Retina (tissue), 1 donor: Measurements from ENCODE around the gene MACROD1.

Source experiments
- DNase-seq: peaks from one replicate; pipeline ENCODE4 v3.0.0-alpha.2; 2016

Gene MACROD1

DNA sequence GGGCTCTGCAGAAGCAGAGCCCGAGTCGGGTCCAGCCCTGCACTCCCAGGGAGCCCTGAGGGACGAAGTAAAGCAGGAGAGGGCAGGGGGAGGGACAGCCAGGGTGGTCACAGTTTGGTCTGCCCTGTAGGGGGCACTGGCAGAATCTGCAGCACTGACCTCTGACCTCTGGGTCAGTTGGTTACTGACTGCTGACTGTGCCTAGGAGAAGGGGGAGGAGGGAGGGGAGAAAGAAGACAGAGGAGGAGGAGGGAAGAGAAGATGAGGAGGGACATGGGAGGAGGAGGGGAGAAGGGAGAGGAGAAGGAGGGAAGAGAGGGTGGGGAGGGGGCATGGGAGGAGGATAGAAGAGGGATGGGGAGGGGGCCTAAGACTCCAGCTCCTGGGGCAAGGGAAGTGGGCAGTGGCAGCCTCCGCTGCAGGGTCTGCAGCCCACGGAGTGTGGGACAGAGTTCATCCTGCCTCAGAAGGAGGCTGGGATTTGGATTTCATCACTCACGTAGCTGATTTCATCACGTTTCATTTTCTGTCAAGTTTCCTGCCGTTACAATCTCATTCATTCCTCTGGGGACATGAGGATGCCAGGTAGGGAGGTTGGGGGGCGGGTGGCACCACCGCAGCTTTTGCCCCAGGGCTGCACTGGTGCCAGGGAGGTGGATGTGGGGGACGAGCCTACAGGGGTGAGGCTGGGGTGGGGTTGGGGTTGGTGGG, 75.0 kb downstream of the MACROD1 start:
- no peak for DNase-seq

DNA sequence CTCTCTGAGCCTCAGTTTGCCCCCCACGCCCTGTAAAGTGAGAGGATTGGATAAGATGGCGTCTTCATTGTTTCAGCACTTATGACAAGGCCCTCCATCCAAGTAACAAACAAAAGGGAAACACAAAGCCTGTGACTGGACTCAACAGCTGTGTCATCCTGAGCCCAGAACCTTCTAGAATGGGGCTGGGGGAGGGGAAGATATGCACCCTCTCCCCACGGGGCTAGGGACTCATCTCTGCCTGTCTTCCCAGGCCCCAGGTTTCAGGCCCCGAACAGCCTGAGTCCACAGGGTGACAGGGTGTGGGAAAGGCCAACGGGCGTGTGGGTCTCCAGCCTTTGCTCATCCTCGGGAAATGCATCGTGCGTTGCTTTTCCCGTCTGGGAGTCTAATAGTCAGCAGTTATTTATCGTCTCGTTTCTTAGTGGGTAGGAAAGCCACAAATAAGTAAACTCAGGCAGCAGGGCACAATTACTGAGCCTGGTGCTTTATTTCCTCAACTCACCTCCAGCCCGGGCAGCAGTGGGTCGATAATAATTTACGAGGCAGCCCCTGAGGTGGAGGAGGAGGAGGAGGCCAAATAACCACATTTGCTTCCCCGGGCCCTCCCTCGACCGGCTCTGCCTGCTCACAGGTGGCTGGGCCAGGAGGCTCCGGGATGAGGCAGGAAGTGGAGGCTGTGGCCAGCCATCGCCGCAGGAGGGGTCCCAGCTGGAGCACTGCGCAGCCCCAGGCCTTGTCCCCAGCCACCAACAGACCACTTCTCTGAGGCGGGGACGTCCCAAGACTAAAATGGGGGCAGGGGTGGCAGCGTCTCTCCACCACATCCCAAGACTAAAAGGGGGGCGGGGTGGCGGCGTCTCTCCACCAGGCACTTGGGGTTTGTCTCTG, 75.8 kb downstream of the MACROD1 start:
- no peak for DNase-seq

DNA sequence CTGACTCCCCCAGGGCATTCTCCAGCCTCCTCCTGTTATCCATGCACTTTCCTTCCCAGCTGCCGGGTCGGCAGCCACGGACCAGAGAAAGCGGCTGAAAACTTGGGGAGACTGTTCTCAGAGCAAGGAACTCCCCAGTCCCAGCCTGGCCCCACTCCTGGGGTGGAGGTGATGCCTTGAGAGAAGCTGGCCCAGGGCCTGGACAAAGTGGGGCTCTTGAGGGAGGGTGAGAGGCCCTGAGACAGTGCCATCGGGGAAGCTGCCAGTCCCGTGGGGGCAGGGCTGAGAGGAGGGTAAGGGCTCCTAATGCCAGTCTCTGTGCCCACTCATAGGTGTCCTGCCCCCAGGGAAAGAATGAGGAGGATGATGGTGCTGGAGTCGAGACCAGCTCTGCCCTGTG, 76.4 kb downstream of the MACROD1 start:
- no peak for DNase-seq

DNA sequence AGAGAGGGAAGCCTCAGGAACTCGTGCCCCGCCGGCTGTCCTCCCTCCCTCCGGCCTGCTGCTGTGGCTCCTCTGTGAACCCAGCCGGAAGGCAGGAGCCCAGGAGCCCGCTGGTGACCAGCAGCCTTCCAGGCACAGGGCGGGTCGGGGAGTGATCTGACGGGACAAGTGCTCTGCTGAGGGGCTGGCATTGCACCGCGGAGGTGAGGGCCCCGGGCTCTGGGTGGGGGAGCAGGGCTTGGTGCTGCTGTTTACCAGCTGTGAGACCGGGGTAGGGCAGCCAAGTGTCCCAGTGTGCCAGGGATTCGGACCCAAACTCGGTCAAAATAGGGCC, 76.9 kb downstream of the MACROD1 start:
- no peak for DNase-seq

DNA sequence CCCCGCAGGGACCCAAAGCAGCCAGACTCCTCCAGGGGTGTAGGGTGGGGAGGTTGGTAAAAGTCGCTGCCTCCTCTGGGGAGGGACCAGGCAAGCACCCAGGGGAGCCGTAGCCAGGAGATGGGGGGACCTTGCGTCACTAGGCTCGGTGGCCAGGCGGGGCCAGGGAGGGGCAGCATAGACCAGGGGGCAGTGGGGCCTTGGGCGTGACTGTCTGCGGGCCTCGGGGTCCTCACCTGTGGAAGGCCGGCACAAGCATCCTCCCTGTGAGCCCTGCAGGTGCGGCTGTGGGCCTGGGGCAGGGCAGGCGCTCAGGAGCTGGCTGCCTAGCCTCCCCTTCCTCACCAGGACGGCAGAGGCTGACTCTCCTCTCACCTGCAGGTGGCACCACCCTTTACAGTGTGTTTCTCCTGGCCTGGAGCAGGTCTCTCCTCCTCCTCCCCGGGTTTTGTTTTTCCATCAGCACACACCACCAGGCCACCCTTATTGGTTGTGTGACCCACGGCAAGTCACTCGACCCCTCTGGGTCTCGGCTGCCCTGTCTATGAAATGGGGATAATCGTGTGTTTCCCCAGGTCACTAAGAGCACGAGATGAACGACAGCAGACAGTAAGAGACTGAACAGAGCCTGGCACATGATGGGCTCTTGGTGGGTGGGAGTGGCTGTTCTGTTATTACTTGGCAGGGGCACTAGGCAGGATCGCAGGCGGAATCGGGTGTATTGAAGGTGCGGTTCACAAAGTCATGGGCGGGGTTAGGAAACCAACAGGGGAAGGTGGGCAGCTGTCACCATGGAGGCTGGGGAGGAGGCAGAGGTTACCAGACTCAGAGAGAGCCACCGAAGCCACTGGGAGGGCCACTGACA, 77.5 kb downstream of the MACROD1 start:
- no peak for DNase-seq

DNA sequence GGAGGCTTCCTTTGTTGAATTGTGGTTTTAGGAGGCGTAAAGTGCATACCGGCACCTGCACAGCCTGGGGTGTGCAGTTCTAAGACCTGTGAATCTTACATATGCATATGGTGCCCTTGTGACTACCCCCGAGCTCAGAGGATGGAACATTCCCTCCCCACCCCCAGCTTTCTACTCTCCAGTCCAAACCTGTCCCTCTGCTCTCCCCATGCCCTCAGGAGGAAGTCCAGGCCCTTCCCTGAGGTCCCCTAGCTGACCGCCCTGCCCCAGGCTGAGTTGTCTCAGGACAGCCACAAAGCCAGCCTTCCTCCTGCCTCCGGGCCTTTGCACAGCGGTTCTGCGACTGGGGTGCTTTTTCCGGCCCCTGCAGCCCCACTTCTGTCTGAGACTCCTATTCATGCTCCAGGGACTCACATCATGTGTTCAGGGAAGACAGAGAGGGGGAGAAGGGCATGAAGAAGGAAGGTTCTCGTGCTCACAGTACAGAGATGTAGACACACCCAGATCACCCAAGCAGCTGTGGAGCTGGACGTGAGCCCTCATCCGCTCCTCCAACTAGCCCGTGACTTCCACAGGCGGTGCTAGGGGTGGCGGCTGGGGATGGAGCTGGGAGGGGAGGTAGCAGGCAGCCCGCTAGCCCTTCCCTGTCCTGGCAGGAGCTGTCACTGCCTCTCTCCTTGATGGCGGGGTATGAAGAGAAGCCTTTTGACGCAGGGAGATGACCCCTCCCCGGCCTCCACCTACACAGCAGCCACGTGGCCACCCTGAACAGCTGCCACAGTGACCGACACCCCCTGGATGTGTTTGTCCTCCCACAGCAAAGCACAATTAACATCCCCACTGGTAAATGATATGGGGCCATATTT, 79.4 kb downstream of the MACROD1 start:
- no peak for DNase-seq

DNA sequence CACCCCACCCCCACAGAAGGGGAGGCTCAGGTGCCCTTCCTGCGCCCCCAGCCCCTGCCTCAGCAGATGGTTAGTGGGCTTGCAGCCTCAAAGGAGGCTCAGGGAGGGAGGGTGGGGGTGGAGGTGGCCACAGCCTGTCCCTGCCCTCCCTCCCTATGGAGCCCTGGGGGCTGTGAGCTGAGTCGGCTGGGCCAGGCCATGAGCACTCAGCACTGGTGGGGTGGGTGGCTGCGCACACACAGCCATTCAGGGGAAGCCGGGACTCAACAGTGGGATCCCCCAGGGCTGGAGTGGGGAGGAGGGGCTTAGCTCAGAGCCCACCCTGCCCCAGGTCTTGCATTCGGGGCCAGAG, 80.0 kb downstream of the MACROD1 start:
- DNase-seq = no peak

DNA sequence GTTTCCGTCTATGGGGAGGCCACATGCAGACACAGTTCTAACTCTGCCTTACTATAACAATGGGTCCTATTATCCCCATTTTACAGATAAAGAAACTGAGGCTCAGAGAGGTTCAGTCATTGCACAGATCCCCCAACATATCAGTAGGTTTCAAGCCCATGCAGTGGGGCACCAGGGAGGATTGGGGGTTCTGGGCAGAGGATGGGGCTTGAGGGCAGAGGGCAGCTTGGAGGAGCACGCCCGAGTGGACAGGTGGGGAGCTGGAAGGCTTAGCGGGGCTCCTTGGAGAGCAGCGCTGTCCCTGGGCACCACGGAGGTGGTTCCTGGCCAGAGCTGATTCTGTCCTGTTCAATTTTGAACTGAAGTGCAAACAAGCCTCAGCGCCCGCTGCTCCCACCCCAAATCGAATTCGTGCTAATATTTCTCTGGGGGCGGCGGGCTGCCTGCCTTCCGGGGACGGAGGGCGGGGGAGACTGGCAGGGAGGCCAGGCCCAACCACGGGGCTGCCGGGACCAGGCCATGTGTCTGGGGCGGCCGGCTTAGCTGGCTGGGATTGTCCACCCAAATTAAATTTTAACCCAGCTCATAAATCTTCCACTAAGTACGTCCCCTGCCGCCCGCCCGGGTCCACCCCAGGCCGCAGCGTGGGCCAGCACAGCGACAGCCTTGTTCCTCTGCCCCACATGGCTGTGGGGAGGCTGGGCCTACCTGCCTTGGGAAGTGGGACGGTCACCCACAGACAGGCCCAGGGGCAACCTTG, 80.8 kb downstream of the MACROD1 start:
- no peak for DNase-seq

DNA sequence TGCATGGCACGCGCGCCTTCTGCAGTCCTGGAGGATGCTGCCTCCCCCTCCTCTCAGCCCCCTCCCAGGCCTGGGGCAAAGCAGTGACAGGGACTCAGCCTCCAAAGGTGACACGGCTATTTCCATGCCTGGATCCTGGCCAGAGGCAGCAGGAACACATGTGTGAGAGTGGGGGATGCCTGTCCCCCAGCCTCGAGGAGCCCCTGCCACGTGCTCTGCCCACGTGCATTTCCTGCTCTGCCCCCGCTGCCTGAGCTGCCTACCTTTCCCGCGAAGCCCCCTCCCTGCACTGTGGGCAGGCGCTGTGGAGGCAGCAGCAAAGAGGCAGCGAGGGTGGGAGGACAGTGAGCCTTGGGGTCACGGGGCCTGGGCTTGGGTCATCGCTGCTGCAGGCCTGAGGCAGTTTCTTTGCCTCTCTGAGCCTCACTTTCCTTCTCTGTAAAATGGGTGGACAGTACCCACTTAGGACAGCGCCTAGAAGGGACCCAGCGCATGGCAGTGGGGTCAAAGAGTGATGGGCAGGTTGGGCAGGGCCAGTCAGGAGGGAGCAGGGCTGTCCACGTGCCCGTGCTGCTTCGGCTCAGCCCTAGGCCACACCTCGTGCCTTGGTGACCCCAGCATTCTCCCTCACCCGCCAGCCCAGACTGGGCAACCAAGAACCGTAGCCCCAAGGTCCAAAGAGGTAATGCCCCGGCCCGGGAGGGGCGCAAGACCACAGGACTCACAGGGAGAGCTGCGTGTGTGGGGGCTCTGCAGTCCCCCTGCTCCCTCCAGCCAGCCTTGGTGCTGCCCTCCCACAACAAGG, 81.6 kb downstream of the MACROD1 start:
- no peak for DNase-seq

DNA sequence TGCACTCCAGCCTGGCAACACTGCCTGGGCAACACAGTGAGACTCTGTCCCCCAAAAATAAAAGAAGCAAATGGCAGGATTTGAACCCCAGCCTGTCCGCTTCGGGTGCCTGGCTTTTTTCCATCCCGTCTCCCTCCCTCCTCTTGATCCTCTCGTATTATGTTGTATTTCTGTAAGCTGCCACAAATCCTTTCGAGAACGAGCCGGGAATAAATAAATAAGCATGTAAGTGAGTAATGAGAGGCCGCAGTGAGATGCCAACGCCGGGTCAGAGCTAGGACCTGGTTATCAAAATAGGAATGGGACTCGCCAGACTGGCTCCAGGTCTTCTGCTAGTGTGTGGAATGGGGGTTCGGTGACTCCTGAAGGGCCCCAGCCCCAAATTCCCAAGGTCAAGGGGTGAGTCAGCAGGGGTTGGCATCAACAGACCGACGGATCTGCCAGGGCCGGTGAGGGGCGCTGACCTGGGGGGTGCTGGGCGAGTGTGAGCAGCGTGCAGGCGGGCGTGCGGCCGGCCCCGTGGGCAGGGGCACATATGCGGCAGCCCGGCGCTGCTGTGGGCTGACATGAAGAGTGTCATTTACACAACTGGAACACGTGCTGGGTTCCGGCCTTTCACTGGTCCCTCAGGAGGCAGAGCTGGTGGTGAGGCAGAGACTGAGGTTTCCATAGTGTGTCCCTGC, 82.4 kb downstream of the MACROD1 start:
- no peak for DNase-seq

DNA sequence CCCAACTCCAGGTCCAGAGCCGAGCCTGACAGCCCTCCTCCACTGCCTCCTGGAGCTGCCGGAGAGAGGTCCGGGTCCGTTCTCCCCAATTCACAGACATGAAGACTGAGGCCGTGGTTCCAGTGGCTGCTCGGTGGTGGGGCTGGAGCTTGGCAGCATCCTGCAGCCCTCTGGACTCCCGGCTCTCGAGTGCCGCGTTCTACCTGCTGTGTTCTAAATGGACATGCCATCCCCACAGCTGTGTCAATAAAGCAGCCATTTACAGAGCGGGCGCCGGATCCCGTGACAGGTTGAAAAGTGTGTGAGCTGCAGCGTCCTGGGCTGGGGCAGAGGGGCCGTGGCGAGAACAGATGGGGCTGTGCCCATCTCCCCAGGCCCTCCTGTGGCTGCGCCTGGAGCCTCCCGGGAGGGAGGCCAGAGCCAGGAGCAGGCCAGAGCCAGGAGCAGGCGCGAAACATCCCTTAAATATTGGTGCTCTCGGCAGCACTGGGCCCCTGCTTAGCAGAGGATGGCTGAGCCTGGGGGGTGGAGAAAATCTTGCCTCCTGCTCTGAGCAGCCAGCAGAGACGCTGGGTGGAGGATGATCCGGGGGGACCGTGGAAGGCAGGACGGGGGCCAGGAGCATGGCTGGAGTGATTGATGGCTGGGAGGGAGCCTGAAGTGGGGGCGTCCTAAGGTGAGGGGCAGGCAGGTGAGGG, 84.0 kb downstream of the MACROD1 start:
- no peak for DNase-seq

DNA sequence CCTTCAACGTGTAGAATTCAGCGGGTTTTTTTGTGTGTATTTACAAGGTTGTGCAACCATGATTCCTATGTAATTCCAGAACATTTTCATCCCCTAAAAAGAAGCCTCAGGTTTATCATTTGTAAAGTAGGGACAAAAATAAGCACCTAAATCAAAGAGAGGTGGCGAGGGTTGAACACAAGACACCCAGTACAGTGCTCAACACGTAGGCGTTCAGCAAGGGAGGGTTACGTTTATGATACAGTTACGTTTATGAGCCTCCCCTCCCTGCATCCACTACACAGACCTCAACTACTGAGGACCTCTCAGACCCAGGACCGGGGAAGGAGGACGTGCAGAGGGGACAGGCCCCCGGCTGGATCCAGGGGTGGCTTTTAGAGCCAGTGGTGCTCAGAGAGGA, 85.5 kb downstream of the MACROD1 start:
- DNase-seq = no peak

DNA sequence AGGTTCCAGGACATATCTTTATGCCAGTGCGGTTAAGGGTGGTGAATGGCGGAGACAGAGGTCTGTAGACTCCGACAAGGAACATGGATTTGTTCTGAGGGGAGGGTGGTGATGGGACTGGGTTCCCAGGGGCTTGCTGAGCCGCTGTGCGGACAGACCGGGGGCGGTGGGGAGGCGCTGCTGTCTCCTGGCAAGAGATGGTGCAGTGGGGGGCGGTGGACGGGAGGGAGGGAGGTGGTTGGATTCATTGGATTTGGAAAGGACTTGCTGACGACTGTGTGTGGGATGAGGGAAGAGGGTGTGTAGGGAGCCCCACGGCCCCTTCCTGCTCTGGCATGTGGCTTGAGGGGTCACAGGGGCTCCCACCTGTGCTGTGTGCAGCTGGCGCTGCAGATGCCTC, 87.0 kb downstream of the MACROD1 start:
- no peak for DNase-seq

DNA sequence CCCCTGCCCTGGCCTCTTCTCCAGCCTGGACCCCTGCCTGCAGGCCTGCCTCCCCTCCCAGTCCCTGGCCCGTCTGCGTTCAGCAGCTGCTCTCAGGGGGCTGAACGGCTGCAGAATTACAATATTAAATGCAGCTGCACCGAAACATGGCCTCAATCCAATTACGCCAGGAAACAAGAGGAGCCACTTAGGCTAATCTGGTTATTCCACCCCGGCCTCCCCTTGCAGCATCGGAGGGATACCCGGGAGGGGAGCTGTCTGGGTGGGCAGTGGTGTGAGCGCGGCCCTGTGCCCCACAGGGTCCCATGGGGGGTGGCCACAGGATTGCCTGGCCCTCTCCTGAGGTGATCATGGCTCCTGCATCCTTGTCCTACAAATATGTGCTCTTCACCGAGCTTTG, 87.6 kb downstream of the MACROD1 start:
- DNase-seq = peak; percentile 70

DNA sequence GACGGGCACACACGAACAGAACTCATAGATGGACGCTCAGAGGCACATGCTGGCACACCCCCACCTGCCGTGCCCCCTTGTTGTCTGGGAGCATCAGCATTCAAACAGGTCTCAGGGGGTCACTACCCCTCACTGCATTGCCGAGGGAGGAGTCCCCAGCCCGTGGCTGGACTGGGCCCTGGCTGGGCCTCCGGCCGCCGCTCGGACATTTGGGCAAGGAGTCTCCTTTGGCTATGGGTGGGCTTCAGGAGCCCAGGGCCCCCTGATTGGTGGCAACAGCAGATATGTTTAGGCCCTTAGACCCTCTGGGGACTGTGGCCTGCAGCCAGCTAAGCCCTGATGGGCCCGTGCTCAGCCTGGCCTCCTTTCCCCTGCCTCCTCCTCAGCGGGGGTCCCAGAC, 88.3 kb downstream of the MACROD1 start:
- DNase-seq = no peak

DNA sequence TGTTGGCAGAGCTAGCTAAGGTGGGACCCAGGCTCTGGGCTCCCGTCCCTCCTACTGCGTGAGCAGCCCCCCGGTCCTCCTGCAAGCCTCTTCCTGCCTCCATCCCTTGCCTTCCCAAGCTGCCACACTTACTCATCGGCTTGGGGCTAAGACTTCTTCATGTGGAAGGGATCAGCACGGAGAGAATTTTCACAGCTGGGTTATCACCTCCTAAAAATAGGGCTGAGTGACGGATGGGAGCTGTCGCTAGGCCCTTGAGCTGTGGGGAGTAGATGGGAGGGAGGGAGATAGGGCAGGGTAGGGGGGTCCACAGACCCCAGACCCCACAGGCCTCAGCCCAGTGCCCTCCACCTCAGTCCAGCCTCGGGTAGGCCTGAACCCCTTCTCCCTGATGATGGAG, 89.2 kb downstream of the MACROD1 start:
- no peak for DNase-seq

DNA sequence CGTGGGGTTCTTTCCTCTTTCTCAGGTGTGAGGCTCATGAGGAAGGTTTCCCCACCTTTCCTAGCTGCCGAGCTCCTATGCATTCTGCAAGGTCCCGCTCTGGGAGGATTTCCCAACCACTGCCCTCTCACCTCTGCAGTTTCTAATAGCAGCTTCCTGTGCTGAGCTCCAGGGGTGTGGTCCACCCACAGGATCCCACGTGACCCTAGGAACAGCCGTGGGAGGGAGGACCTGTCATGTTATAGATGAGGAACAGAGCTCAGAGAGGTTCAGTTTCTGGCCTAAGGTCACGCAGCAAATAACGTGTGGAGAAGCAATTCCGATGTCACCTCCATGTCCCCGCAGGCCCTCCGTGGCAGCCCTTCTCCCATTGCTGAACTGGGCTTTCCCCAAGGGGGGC, 91.7 kb downstream of the MACROD1 start:
- no peak for DNase-seq

DNA sequence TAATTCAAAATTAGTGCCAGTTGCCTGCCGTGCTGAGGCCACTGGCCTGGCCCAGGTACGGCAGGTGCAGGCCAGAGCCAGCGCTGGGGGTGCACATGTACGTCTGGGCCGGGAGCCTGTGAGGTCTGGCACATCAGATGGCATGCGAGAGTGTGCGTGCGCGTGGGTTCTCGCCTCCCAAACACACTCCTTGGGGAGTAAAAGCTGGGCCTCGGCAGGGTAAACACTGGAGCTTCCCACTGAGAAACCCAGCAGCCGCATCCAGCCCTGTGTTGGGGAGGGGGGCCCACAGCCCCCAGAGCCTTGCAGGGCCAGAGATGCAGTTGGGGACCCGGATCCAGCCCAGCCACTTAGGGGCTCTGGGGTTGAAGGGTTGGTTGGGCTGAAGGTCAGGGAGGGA, 92.4 kb downstream of the MACROD1 start:
- no peak for DNase-seq

DNA sequence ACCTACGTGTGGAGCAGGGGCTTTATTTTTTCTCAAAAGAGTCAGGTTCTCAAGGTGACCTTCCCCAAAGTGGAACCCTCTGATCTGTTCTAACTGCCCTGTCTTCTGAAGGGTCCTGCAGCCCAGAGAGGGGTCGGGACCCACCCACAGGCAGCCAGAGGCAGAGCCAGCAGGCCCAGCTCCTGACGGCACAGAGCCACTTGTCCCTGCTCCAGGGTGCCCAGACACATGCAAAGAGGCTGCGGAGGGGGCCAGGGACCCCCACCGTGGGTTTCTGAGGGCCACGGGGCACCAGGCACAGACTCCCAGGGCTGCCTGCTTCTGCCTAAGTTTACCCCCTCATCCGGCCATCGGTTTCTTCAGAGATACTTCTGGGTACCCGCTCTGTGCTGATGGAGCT, 93.0 kb downstream of the MACROD1 start:
- no peak for DNase-seq

DNA sequence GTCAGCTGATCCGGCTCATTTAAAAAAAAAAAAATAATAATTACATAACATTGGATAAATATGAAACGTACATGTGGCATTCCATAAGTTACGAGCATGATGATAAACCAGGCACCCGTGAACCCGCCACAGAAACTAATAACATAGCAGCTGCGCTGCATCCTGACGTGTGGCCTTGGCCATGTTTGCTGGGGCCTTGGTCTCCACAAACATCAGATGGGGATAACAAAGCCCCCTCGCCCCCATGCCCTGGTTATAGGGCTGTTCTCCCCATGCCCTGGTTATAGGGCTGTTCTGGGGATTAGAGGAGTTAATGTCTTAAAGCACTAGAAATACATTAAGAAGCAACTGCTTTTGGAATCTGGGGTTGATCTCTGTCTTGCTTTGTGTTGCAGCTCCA, 93.5 kb downstream of the MACROD1 start:
- no peak for DNase-seq
